ELR (cell line): ENCODE results near the gene FAM135A.
A peak's percentile ranks its signal among the peaks of the same experiment; 100 is the strongest.
"Not testable (repeated sequence)": the region's sequence is repeated elsewhere in the genome, so short reads cannot be mapped to it uniquely, and the experiment has no call there.

Experiments
- DNase-seq: peaks from one replicate; pipeline ENCODE4 v3.0.0-alpha.2; 2015; ENCODE audit warnings: low read depth

FAM135A gene

DNA sequence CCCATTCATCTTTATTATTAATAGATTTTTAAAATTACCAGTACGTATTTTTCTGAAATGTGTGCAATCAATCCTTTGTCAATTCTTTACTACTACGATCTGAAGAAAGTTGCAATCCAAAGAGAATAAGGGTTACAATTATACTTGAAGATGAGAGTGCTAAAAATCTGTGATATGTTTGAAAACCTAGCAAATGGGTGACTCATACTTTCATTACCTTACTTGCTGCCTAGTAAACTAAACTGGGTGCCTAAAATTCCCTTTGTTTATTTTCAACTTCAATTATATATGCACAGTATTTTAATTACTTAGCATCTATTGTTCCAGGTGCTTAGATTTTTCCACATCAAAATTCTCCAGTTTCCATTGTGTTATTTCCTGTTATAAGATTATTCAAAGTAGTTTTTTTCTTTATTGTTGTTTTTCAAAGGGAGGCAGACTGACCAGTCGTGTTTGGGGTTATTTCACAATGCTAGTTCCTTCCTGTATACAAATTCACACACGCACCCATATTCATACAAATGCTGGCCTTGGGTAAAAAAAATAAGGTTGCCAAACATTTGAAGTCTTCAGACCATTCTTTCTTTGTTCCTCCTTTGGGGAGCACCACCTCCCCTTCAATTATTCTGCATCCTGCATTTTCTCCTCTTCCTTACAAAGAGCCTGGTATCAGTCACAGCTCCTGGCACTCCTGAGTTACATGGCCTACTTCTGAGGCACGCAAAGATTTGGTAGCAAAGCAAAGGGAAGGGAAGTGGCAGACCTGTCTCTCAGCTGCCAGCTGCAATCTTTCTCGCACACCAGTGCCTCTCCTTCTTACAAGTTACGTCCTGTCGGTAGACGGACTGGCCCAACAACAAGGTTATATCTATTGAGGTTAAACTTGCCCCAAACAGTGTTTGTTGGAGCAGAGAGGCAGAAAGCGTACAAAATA is 16.2 kb upstream of the FAM135A start:
- no peak for DNase-seq

GRCh38 chr6:70398783-70399728 is 14.3 kb upstream of the FAM135A start:
- peak; percentile 76 for DNase-seq

DNA sequence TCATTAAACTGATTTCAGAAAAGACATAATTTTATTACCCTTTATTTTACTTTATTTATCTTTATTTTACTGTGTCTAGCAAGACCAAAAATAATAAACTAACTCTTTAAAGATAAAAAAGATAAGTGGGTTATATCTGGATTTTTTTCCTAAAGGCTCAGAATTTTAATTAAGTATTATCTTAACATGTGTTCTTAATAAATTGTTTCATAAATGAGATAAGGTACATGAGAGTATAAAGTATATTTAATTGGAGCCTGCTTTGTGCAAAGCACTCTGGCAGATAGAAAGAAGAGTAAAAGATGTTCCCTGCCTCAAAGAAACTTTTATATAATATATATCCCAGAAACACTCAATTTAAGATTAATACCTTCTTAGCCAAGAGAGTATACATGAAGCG is 8.7 kb upstream of the FAM135A start:
- DNase-seq = no peak

DNA sequence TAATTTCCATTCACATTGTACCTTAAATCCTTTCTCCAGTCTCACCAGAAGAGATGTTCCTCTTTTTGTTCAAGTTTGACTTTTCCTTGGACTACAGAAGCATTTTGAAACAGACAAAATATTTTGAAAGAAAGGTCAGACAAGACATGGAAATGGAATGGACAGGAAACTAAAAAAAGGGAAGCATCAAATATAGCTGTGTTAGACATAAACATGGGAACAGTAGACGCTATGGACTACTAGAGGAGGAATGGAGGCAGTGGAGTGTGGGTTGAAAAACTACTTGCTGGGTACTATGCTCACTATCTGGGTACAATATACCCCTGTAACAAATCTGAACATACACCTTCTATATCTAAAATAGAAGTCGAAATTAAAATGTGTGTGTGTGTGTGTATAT is 4.1 kb upstream of the FAM135A start:
- no peak for DNase-seq

DNA sequence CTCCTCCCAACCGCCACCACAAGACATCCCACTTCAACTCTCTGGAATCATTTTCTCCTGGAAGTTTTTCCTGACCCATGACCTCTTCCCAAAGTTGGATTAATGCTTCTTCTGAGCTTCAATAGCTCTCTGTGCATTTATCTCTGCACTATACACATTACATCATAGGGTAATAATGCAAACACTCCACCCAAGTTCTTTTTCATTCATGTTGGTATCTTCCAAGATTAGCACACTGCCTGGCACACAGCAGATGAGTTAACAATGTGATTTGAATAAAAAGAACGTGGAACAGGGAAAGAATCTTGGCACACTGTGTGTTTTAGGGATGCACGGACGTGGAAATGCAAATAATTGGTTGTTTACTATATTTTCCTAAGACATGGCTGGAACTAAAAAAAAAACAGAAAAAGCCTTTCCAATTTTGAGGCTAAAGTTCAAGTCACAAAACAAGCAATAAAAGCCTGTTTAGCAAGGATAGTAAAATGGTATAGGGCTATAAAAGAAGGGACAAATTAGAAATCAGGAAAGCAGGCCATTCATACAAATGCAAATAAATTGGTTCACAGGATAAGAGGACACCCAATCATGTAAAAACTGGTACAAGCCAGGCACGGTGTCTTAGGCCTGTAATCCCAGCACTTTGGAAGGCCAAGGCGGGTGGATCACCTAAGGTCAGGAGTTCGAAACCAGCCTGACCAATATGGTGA is 1.6 kb upstream of the FAM135A start:
- no peak for DNase-seq

DNA sequence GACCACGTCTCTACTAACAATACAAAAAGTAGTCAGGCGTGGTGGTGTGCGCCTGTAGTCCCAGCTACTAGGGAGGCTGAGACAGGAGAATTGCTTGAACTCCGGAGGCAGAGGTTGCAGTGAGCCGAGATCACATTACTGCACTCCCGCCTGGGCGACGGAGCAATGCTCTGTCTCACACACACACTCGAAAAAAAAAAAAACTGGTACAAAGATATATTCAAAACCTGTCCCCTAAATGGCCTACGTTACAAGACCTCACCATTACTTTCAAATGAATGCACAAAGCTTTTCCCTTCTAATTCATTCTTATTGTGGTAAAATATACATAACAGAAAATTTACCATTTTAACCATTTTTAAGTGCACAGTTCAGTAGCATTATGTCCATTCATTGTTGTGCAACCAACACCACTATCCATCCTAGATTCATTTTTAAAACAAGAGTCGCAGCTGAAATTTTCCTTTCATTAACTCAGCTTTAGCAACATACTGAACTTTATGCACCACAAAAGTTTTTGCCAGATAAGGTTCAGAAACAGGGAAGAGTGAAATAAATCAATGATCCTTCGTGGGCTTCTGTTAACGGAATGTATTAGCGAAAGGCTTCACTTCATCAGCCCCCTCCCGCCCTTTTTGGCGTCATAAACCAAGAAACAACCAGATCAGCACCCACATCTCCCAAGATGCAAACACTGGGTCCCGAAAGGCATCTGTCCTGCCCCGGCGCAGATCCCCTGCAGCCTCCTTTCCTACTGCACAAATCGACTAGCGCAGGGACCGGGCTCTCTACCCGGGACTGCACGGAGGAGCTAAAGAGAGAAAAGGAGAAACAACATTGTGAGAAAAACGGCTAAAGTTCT is 825 bp upstream of the FAM135A start:
- DNase-seq = no peak

GRCh38 chr6:70413992-70414494 is 735 bp downstream of the FAM135A start:
- peak; percentile 40 for DNase-seq

DNA sequence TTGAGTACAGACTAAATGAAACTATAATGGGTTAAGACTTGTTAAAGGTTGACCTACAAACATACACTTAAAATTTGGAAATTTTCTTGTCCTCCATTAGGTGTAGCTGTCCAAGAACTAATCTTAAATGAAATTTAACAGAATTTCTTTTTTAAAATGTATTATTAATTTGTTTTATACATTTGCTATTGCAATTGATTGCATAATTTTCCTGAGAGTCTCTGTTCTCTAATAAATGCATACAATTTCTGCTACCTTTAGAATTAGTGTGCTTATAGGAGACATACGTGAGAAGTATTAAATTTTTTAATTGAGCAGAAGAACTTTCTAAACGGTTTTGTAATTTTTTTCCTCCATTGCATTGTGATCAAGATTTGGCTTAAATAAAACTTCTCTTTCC is 1.5 kb downstream of the FAM135A start:
- no peak for DNase-seq

DNA sequence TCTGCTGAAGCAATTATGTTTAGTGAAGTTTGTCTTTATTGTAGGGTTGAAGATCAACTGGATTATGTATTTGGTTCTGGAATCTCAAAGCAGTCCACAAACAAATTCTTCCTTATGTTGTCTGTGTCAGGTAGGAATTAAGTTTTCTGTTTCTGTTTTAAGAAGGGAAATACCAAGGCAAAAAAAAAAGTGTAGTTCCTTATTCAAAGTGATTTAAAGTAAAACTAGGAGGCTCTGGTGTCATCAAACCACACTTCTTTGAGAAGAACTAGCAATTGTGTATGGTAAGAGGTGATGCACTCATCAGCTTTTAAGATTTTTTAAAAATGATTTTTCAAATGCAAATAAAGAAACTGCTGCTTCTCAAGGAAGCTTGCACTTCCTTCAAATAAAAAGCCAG is 1.9 kb downstream of the FAM135A start:
- DNase-seq = no peak

DNA sequence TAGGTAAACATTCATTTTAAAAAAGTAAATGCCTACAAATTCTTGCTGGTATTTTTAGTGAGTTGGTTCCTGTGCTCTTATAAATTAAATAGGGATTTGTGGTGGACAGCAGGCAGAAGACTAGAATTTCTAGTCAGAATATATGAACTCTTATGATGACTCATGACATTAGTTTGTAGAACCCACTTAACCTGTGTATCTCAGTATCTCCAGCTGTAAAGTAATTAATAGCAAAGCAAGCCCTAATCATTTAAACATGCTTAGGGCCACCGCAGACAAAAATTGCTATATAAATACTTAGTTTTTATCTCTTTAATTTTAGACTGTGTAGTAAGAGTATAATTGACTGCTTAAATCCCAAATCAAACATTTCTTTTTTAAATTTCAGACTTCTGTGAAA is 2.4 kb downstream of the FAM135A start:
- peak; percentile 10 for DNase-seq

GRCh38 chr6:70421509-70421908 is 8.2 kb downstream of the FAM135A start:
- DNase-seq = no peak

GRCh38 chr6:70423189-70424134 is 10.2 kb downstream of the FAM135A start:
- DNase-seq = no peak

DNA sequence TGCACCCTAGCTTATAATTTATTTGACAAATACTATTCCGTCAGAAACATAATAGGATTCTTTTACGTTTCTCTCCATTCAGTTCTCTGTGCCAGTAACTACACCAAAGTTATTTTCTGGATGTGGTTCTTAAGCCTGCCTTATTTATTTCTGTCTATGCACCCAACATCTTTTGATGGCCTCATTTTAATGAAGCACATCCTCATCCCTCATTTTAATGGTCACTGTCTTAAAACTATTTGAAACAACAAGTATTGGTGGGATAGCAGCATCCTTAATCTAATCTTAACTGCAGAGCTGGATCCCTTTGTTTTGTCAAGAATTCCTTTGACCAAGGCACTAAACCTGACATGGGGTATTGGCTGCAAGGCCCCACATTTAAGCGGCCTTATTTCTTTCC is 11.0 kb downstream of the FAM135A start:
- no peak for DNase-seq

DNA sequence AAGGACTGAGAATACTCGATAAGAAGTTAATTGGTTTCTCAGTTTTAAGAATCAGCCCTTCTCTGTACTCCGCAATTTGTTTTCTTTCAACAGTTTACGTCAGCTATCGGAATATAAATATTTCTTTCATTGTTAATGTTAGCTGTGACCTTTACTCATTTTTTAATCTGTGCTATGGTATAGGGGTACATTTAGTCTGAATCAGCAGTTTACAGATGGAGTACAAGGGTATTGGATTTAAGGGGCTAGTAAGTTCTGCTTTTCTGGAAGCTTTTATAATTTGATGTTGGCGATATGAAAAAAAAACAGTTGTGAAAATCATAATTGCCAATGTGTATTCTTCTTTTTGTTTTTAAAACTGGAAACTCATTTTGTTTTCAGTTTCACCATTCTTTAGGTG is 23.0 kb downstream of the FAM135A start:
- no peak for DNase-seq

- no peak for DNase-seq
These were observed 31.7 kb downstream of the FAM135A start for GRCh38 chr6:70445001-70445400.

DNA sequence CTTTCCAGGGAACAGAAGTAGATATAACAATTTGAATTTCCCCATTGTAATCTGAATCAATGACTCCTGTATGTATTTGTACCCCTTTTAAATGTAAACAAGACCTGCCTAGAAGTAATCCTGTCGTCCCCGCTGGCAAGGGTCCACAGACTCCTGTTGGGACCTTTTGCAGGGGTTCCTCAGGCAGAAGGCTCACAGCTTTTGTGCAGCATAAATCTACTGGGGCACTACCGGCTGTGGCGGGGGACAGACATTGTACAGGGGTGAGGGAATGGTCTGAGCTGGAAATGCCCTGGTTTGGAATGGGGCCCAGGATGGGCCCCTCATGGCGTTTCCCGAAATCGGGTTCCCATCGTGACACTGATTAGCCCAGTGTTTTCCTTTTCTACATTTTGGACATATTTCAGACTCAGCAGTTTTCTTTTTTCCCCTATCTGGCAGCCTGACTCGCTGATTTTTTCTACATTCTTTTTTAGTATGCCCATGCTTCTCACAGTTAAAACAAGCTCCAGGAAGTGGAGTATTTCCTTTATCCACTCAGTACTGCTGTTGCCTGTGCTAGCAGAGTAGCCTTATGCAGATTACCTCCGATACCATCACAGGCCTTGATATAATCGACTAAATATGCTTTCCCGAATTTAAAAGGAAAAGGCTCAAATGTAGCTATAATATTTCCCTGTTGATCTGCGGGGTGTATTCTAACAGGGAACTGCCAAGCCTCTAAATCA is 34.2 kb downstream of the FAM135A start:
- not testable (repeated sequence) for DNase-seq

- peak; percentile 29 for DNase-seq
These were observed 40.6 kb downstream of the FAM135A start for GRCh38 chr6:70453899-70454298.

DNA sequence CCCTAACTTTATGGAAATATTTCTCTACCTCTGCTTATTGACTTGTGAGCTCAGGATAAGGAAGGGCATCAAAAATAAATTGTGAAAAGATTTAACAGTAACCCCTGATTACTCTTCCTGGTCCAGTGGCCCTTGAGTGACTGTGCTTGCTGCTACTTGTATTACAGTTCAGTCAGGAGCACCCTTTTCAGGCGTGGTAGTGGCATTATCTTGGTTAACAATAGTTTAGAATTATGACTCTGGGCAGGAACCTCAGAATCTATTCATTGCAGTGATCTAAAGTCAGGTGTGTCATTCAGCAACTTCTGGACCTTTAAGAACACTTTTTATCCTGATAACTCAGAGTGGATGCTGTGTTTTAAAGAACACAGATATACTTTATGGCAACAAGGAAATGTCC is 43.4 kb downstream of the FAM135A start:
- DNase-seq = no peak

DNA sequence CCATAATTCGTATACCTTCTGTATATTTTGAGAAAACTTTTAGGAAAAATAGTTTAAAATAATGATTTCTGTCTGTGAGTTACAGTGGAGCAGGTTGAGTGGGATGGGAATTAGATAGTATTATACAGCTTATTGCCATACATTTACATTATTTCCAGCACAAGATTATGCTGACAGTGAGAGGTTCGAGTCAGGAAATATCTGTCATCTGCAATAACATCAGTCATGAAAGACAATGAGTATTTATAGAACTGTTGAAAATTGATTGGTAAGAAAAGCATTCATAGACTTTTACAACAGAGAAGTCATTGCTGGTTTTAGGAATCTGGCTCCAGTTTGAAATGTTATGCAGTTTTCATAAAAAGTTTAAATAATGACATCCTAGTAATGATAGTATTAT is 45.9 kb downstream of the FAM135A start:
- no peak for DNase-seq
